SU-DHL-6 (cell line): ENCODE results near the gene PIRT.

Experiments used
- H2AFZ ChIP-seq: fragments of 200-600 bp; sonication (generic); 2 replicates; pipeline ENCODE4 v1.6.1; 2014; ENCODE audit warnings: low read depth, mild to moderate bottlenecking, moderate library complexity, mixed read lengths, antibody characterized with exemption, low read length; ENCODE audit not compliant: severe bottlenecking
- H3F3A ChIP-seq: fragments of 200-600 bp; shearing (Covaris generic); 2 replicates; pipeline ENCODE4 v1.6.0; 2016; ENCODE audit warnings: antibody characterized with exemption, mild to moderate bottlenecking; ENCODE audit not compliant: insufficient read depth
- H3K27ac ChIP-seq: fragments of 200-600 bp; sonication (generic); 2 replicates; pipeline ENCODE4 v1.5.1; 2016; ENCODE audit warnings: low read depth, mild to moderate bottlenecking, low read length, moderate library complexity, mixed read lengths
- H3K27me3 ChIP-seq: fragments of 200-600 bp; sonication (generic), shearing (Covaris generic); 2 replicates; pipeline ENCODE4 v1.6.0; 2014; ENCODE audit warnings: mild to moderate bottlenecking, low read length
- H3K36me3 ChIP-seq: fragments of 200-600 bp; sonication (generic); 2 replicates; pipeline ENCODE4 v1.6.1; 2014; ENCODE audit warnings: mild to moderate bottlenecking, low read length, mixed read lengths
- H3K4me2 ChIP-seq: fragments of 300-600, 200-600 bp; shearing (Covaris generic), sonication (generic); 2 replicates; pipeline ENCODE4 v1.6.0; 2014; ENCODE audit warnings: low read length, low read depth, mild to moderate bottlenecking; ENCODE audit not compliant: poor library complexity, severe bottlenecking
- H3K4me3 ChIP-seq: fragments of 200-600 bp; sonication (generic); 2 replicates; pipeline ENCODE4 v1.5.1; 2014; ENCODE audit warnings: antibody characterized with exemption, low read length, mild to moderate bottlenecking, mixed read lengths; ENCODE audit not compliant: insufficient read depth, poor library complexity, severe bottlenecking
- H3K79me2 ChIP-seq: fragments of 200-600 bp; sonication (generic); 2 replicates; pipeline ENCODE4 v1.6.1; 2014; ENCODE audit warnings: mild to moderate bottlenecking, low read length, moderate library complexity; ENCODE audit not compliant: insufficient read depth
- H3K9ac ChIP-seq: fragments of 200-600 bp; sonication (generic); 2 replicates; pipeline ENCODE4 v1.7.0; 2014; ENCODE audit warnings: mild to moderate bottlenecking, low read length
- H3K9me2 ChIP-seq: fragments of 200-600 bp; sonication (generic); replicated peaks from 2 replicates; pipeline ENCODE4 v1.6.1; 2014; ENCODE audit warnings: low read length; ENCODE audit not compliant: insufficient read depth
- H3K9me3 ChIP-seq: fragments of 200-600 bp; sonication (generic); 2 replicates; pipeline ENCODE4 v1.6.1; 2014; ENCODE audit warnings: low read length, mixed read lengths; ENCODE audit not compliant: insufficient read depth
- H4K20me1 ChIP-seq: fragments of 200-600 bp; sonication (generic); 2 replicates; pipeline ENCODE4 v1.6.1; 2014; ENCODE audit warnings: low read depth, mild to moderate bottlenecking, antibody characterized with exemption, low read length, moderate library complexity, mixed read lengths
- EZH2phosphoT487 ChIP-seq: fragments of 200-600 bp; sonication (generic), shearing (Covaris generic); conservative IDR thresholded peaks from 2 replicates; pipeline ENCODE4 v1.6.1; 2018; ENCODE audit warnings: mild to moderate bottlenecking, antibody characterized with exemption, low read length, moderate library complexity, mixed read lengths
- TF ChIP-seq, protein P1 (sequence below): fragments of 200-600 bp; sonication (generic); IDR thresholded peaks from one replicate; pipeline ENCODE4 v1.5.1; 2017; ENCODE audit warnings: antibody characterized with exemption, mild to moderate bottlenecking, low read length, moderate library complexity; ENCODE audit not compliant: insufficient read depth, poor library complexity, severe bottlenecking

The PIRT gene

DNA sequence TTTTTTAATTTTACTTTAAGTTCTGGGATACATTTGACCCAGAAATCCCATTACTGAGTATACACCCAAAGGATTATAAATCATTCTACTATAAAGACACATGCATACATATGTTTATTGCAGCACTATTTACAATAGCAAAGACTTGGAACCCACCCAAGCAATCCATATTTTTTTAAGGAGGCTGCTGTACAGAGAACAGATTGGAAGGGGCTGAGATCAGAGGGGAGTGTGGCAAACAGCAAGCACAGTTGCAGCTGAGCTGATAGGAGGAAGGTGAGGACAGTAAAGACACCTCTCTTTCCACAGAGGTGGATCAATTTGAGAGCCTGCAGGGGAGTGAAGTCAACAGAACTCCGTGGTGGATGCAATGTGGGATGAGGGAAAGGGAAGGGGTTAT lies 23.8 kb downstream of the PIRT start:
- no peaks in the 10 kb centered on the region for H3K27me3 ChIP-seq
- H3K9ac ChIP-seq, result no peak overlapping the region
- H3K36me3 ChIP-seq, result no peaks in the 10 kb centered on the region
- no peak overlapping the region for H3K4me3 ChIP-seq
- no peaks in the 10 kb centered on the region for H3F3A ChIP-seq
- no peak for TF ChIP-seq EZH2phosphoT487
- TF ChIP-seq, protein P1, sequence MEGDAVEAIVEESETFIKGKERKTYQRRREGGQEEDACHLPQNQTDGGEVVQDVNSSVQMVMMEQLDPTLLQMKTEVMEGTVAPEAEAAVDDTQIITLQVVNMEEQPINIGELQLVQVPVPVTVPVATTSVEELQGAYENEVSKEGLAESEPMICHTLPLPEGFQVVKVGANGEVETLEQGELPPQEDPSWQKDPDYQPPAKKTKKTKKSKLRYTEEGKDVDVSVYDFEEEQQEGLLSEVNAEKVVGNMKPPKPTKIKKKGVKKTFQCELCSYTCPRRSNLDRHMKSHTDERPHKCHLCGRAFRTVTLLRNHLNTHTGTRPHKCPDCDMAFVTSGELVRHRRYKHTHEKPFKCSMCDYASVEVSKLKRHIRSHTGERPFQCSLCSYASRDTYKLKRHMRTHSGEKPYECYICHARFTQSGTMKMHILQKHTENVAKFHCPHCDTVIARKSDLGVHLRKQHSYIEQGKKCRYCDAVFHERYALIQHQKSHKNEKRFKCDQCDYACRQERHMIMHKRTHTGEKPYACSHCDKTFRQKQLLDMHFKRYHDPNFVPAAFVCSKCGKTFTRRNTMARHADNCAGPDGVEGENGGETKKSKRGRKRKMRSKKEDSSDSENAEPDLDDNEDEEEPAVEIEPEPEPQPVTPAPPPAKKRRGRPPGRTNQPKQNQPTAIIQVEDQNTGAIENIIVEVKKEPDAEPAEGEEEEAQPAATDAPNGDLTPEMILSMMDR, result no peak
- no peaks in the 10 kb centered on the region for H3K79me2 ChIP-seq
- no peaks in the 10 kb centered on the region for H3K9me3 ChIP-seq
- no peaks in the 10 kb centered on the region for H3K9me2 ChIP-seq
- H4K20me1 ChIP-seq, result no peaks in the 10 kb centered on the region
- no peak overlapping the region for H3K4me2 ChIP-seq
- no peak overlapping the region for H3K27ac ChIP-seq
- no peak overlapping the region for H2AFZ ChIP-seq

DNA sequence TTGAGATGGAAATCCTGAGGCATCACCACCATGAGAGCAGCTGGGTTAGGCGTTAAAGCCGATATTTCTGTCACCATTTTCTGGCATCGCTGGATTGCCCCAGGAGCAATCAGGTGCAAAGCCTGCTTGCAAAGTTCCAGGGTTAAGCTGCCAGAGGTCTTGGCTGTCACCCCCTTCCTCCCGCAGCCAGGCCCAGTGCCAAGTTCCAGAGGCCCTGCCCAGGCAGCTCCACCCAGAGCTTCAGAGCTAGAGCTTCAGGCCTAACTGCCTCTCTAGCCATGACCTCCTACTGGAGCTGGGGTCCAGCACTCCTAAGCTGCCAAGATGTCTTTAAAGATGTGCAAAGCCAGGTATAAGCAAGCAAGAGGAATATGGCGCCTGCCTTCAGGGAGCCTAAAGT lies 25.2 kb downstream of the PIRT start:
- no peak overlapping the region for H3K27ac ChIP-seq
- H3F3A ChIP-seq, result no peaks in the 10 kb centered on the region
- no peaks in the 10 kb centered on the region for H3K36me3 ChIP-seq
- H3K4me2 ChIP-seq, result no peak overlapping the region
- TF ChIP-seq EZH2phosphoT487, result no peak
- H3K4me3 ChIP-seq, result no peak overlapping the region
- no peak overlapping the region for H3K9ac ChIP-seq
- H3K79me2 ChIP-seq, result no peaks in the 10 kb centered on the region
- H4K20me1 ChIP-seq, result no peaks in the 10 kb centered on the region
- H3K27me3 ChIP-seq, result no peaks in the 10 kb centered on the region
- no peaks in the 10 kb centered on the region for H3K9me2 ChIP-seq
- H3K9me3 ChIP-seq, result no peaks in the 10 kb centered on the region
- H2AFZ ChIP-seq, result no peak overlapping the region

DNA sequence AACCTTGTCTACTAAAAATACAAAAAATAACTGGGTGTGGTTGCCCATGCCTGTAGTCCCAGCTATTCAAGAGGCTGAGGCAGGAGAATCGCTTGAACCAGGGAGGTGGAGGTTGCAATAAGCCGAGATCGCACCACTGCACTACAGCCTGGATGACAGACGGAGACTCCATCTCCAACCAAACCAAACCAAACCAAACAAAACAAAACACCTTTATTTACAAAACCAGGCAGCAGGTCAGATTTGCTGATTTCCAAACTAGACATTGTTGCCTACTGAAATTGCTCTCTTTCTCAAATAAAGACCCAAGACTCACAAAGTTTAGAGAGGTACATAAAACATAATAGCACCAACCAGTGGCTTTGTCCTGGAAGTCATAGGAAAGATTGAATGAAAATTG lies 28.3 kb downstream of the PIRT start:
- H3F3A ChIP-seq, result no peaks in the 10 kb centered on the region
- H3K27ac ChIP-seq, result no peak overlapping the region
- H3K79me2 ChIP-seq, result no peaks in the 10 kb centered on the region
- no peak overlapping the region for H2AFZ ChIP-seq
- no peaks in the 10 kb centered on the region for H3K27me3 ChIP-seq
- no peak overlapping the region for H3K4me2 ChIP-seq
- H4K20me1 ChIP-seq, result no peaks in the 10 kb centered on the region
- H3K9me3 ChIP-seq, result no peaks in the 10 kb centered on the region
- no peak overlapping the region for H3K4me3 ChIP-seq
- no peaks in the 10 kb centered on the region for H3K9me2 ChIP-seq
- TF ChIP-seq EZH2phosphoT487, result no peak
- TF ChIP-seq, protein P1, result no peak
- H3K9ac ChIP-seq, result no peak overlapping the region
- no peaks in the 10 kb centered on the region for H3K36me3 ChIP-seq

DNA sequence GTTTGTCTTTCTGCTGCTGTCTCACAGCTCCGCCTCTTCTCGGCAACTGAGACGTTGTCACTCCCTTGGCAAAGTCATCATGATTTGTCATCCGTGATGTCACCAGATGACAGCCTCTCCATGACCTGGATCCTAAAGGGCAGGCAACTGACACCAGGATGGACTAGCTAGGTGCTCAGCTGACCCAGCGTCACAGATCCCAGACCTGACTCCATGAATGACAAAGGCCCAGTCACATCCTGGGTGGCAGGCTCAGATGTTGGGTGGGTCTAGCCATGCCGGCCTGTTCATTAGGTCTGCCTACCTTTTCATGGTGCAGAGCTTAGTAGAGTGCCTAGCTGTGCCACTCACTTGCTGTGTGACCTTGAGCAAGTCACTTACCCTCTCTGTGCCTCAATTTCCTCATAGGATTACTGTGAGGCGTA lies 30.2 kb downstream of the PIRT start:
- Histone ChIP-seq H3K79me2 (no peaks in the 10 kb centered on the region), H2AFZ (no peak overlapping the region), H3K9me3 (no peaks in the 10 kb centered on the region), H3K4me2 (no peak overlapping the region), H3K9ac (no peak overlapping the region), H3K4me3 (no peak overlapping the region), H3K9me2 (no peaks in the 10 kb centered on the region), H4K20me1 (no peaks in the 10 kb centered on the region), H3F3A (no peaks in the 10 kb centered on the region), H3K36me3 (no peaks in the 10 kb centered on the region), H3K27ac (no peak overlapping the region), H3K27me3 (no peaks in the 10 kb centered on the region)
- TF ChIP-seq, protein P1, result no peak
- no peak for TF ChIP-seq EZH2phosphoT487
